Cerebellar cortex (tissue), 1 donor: ENCODE data around the gene LNP1.

Experiments
- DNase-seq: peaks from one replicate; pipeline ENCODE4 v3.0.0-alpha.2; 2015; ENCODE audit warnings: low spot score

LNP1 gene

GRCh38 chr3:100399341-100400071 lies 1.8 kb upstream of the LNP1 start:
- DNase-seq, result no peak

GRCh38 chr3:100400419-100400779 lies 940 bp upstream of the LNP1 start:
- DNase-seq, result peak; percentile 15

- no peak for DNase-seq
Observed at GRCh38 chr3:100401674-100402041, 319 bp downstream of the LNP1 start.

DNA sequence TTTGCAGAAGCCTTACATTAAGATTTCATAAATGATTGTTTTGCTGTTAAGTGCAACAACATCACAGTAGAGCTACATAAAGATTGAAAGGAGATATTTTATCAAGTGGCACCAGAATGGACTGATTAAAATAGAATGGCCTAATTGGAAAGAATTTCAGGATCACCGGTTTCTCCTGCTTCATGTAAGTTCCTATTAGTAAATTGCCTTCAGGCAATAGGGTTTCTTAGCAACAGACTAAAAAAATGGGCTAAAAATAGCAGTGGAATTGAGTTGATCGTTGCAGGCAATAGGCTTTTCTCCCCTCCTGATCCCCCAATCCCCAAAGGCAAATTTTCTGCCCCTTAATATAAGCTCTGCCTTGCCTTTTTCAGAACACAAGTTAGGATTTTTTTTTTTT lies 917 bp downstream of the LNP1 start:
- DNase-seq, result peak; percentile 49

DNA sequence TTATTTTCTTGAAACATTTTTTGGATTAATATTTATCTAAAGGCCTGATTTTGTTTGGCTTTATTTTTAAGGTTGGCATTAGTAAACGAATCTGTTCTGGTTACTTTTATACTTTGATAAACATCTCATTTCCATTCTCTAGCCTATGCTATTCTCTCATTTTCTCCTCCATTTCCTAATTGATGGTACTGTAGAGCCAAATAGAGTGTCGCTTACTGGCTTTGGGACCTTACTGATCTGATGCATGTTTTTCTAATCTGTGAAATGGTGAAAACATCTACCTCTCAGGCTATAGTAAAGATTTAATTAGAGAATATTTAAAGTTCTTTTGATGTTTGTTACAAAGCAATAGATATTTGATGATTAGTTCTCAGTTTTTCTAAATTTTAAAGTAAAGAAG lies 1.6 kb downstream of the LNP1 start:
- DNase-seq, result peak; percentile 14

DNA sequence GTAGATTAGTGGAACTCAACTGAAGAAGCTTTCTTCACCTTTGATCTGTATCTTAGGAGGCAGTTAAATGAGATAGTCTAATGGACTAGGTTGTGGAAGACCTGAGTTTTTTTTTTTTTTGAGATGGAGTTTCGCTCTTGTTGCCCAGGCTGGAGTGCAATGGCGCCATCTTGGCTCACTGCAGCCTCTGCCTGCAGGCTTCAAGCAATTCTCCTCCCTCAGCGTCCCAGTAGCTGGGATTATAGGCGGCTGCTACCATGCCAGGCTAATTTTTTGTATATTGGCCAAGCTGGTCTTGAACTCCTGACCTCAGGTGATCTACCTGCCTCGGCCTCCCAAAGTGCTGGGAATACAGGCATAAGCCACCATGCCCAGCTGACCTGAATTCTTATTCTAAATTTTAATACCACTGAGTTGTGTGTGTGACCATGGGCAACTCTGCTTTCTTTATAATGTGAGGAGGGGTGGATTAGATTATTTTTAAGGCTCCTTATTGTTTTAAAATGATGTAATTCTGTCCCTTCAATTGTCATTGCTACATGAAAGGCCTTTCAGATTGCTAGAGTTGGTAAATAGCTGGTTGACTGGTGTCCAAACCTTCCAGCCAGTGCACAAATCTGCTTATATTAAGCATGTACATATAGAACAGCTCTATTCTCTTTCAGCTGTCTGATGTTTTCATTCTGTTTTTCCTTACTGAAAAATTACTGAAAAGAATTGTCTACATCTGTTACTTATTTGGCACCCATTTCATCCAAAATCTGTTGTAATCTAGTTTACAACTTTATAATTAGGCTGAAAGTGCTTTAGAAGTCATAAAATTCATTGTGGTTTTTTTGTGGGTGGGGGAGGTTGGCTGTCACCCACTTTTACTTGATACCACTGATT lies 2.3 kb downstream of the LNP1 start:
- peak; percentile 20 for DNase-seq

DNA sequence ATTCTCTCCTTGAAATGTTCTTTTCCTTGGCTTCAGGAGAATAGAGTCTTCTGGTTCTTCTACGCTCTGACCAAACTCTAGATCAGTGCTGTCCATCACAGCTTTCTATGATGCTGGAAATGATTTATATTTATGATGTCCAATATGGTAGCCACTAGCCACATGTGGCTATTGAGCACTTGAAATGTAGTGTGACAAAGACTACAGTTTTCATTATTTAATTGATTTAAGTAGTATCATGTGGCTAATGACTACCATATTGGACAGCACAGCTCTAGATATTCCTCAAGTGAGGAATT lies 2.9 kb downstream of the LNP1 start:
- no peak for DNase-seq

GRCh38 chr3:100407164-100407563 lies 5.8 kb downstream of the LNP1 start:
- no peak for DNase-seq

- no peak for DNase-seq
Observed at GRCh38 chr3:100407977-100408532, 6.7 kb downstream of the LNP1 start.

DNA sequence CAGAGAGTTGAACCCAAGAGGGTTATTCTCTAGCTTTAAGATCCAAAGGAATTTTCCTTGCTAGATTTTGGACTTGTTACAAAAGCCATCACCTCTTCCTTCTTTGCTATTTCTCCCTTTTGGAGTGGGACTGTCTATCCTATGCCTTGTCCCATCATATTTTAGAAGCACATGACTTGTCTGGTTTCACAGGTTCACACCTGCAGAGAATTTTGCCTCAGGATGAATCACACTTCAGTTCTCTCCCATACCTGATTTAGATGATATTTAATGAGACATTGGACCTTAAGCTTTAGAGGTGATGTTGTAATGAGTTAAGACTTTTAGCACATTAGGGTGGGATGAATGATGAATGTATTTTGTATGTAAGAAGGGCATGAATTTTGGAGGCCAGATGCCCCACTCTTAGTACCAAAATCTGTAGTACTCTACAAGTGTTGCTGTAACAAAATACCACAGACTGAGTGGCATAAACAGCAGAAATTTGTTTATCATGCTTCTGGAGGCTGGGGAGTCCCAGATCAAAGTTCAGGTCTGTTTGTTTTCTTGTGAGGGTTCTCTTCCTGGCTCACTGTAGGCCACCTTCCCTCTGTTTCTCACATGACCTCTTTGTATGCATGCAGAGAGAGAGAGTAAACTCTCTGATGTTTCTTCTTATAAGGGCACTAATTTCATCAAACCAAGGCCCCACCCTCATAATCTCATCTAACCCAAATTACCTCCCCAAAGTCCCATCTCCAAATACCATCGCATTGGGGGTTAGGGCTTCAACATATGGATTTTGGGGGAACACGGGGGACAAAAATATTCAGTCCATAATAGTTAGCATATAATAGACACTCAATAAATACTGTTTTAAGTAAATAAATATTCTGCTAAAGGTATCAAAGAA lies 10.0 kb downstream of the LNP1 start:
- DNase-seq, result no peak

- DNase-seq, result no peak
Observed at GRCh38 chr3:100412912-100413590, 11.7 kb downstream of the LNP1 start.

- no peak for DNase-seq
Observed at GRCh38 chr3:100413613-100414012, 12.3 kb downstream of the LNP1 start.

DNA sequence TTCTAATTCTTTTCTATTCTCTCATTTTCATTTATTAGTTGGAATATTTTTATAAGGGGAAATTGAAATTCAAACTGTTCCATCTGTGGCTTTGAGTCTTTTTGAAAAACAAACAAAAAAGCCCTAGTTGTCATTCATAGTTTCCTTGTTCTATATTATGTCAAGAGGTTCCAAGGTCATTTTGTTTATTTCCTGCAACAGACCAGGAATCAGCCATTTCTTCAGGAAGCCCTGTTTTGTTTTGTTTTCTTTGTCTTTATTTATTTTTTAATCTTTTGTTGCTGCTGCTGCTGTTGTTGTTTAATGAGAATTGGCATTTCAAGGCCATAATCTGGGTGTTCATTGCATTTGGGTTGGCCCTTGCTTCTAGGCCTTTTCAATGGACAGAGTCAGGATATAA lies 14.8 kb downstream of the LNP1 start:
- DNase-seq, result no peak

- DNase-seq, result no peak
Observed at GRCh38 chr3:100416863-100417262, 15.5 kb downstream of the LNP1 start.

GRCh38 chr3:100419406-100419805 lies 18.1 kb downstream of the LNP1 start:
- DNase-seq, result no peak

- no peak for DNase-seq
Observed at GRCh38 chr3:100420885-100421284, 19.5 kb downstream of the LNP1 start.

DNA sequence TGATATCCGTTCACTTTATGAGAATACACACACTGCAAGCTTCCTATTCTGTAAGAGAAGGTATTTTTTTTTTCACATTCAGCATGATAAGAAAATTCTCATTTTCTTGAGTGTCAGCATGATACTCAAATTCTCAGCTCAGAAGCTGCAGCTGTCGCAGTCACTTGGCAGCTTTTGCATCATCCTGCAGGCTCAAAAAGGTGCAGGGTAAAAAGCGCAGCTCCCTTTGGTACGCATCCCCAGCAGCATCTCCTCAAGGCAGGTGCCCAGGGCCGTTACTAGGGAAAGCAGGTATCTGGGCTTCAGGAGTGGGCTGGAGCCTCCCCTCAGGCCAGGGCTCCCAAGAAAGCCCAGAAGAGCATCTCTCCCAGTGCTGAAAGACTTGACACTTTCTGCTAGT lies 22.3 kb downstream of the LNP1 start:
- no peak for DNase-seq

GRCh38 chr3:100424261-100424660 lies 22.9 kb downstream of the LNP1 start:
- DNase-seq, result no peak

DNA sequence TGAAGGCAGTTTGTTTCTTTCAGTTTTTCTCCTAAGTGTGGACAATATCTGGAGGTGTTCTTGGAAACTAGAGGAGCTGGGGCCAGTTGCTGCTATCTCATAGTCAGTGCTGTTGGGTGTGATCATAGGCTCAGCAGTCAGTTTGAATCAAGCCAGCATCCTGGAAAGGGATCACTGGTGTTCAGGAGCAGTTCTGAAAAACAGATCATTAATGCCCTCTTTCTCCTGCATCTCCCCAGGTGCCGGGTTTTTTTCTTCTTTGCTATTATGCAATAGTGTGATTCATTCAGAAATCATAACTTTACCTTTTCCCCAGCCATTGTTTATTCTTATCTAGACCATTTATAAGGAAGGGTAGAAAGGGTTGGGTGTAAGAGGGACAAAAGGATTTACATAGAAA lies 24.0 kb downstream of the LNP1 start:
- no peak for DNase-seq

GRCh38 chr3:100426067-100426682 lies 24.8 kb downstream of the LNP1 start:
- no peak for DNase-seq

DNA sequence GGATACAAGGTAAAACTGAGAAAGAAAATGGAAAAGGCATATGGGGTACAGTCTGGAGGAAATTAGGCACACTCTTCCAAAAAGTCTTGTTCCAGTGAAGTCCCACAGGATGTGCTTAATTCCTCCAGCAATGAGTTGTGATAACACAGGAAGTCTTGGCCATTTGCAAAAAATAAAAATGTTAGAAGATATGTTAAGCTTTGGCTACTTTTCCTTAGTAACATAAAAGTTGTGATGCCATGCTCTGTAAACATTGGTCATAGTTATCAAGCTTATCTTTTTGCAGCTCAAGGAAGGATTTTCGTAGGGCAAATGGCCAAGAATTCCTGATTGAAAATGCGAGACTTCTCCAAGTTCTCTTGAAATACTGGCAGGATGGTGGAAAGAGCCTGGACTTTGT lies 26.4 kb downstream of the LNP1 start:
- no peak for DNase-seq
